Measurements from ENCODE around the gene WDR45B.
"Not testable (repeated sequence)": the region's sequence is repeated elsewhere in the genome, so short reads cannot be mapped to it uniquely, and the experiment has no call there.

DNA sequence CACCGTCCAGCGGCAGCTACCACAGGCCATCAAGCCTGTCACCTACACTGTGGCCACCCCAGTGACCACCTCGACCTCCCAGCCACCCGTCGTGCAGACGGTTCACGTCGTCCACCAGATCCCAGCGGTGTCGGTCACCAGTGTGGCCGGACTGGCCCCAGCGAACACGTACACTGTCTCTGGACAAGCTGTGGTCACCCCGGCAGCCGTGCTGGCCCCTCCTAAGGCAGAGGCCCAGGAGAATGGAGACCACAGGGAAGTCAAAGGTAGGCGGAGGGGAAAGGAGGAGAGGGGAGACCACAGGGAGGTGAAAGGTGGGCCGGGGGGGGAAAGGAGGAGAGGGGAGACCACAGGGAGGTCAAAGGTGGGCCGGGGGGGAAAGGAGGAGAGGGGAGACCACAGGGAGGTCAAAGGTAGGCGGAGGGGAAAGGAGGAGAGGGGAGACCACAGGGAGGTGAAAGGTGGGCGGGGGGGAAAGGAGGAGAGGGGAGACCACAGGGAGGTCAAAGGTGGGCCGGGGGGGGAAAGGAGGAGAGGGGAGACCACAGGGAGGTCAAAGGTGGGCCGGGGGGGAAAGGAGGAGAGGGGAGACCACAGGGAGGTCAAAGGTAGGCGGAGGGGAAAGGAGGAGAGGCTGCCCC, 62.2 kb downstream of the WDR45B start:
- TF ChIP-seq, protein P1, sequence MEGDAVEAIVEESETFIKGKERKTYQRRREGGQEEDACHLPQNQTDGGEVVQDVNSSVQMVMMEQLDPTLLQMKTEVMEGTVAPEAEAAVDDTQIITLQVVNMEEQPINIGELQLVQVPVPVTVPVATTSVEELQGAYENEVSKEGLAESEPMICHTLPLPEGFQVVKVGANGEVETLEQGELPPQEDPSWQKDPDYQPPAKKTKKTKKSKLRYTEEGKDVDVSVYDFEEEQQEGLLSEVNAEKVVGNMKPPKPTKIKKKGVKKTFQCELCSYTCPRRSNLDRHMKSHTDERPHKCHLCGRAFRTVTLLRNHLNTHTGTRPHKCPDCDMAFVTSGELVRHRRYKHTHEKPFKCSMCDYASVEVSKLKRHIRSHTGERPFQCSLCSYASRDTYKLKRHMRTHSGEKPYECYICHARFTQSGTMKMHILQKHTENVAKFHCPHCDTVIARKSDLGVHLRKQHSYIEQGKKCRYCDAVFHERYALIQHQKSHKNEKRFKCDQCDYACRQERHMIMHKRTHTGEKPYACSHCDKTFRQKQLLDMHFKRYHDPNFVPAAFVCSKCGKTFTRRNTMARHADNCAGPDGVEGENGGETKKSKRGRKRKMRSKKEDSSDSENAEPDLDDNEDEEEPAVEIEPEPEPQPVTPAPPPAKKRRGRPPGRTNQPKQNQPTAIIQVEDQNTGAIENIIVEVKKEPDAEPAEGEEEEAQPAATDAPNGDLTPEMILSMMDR (IDR thresholded peaks at IDR 0.05; ENCODE audit: low read length), result not testable (repeated sequence)
- TF ChIP-seq EZH2 (IDR thresholded peaks at IDR 0.05; ENCODE audit: borderline replicate concordance, low read length), result not testable (repeated sequence)

Measured in OCI-LY1 (cell line).